ENCODE results near the gene RHOJ. TPM values are rescaled to one million over a fixed set of nuclear protein-coding genes. Genes with fewer than 3 reads are reported as not detected.
"Not testable (repeated sequence)": the region's sequence is repeated elsewhere in the genome, so short reads cannot be mapped to it uniquely, and the experiment has no call there.

RHOJ gene
- polyA plus RNA-seq, 3 donors = not detected

GRCh38 chr14:63277591-63278183 lies 73.4 kb downstream of the RHOJ start:
- intact Hi-C loops (cut with micrococcal nuclease) = no loop called here
- no peak overlapping the region for H3K4me2 ChIP-seq (replicated peaks; ENCODE audit: extremely low read depth, low read length, poor library complexity, severe bottlenecking)
- TF ChIP-seq, protein P1, sequence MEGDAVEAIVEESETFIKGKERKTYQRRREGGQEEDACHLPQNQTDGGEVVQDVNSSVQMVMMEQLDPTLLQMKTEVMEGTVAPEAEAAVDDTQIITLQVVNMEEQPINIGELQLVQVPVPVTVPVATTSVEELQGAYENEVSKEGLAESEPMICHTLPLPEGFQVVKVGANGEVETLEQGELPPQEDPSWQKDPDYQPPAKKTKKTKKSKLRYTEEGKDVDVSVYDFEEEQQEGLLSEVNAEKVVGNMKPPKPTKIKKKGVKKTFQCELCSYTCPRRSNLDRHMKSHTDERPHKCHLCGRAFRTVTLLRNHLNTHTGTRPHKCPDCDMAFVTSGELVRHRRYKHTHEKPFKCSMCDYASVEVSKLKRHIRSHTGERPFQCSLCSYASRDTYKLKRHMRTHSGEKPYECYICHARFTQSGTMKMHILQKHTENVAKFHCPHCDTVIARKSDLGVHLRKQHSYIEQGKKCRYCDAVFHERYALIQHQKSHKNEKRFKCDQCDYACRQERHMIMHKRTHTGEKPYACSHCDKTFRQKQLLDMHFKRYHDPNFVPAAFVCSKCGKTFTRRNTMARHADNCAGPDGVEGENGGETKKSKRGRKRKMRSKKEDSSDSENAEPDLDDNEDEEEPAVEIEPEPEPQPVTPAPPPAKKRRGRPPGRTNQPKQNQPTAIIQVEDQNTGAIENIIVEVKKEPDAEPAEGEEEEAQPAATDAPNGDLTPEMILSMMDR (IDR thresholded peaks at IDR 0.05) = no peak
- H3K9me3 Mint-ChIP-seq = no peaks in the 10 kb centered on the region
- H3K4me3 Mint-ChIP-seq = no peak overlapping the region
- no peak overlapping the region for H3K27ac ChIP-seq (ENCODE audit: low read depth in 1 of 2, low read length in 2 of 2)
- no CpG with 5 or more reads among the region's 2 CpGs for WGBS (ENCODE audit: insufficient coverage)
- H4K20me1 ChIP-seq (ENCODE audit: insufficient read depth, low read length) = no peaks in the 10 kb centered on the region
- H3K27me3 Mint-ChIP-seq (ENCODE audit: low read depth in 3 of 3) = peaks cover 0 to 5% (median 5%) of the 10 kb centered on the region in 3 donors
- no peak overlapping the region for H3K4me3 ChIP-seq (replicated peaks in 1 of 3; ENCODE audit: low read depth in 2 of 3, low read length in 3 of 3)
- H3K9me3 ChIP-seq (replicated peaks in 1 of 2; ENCODE audit: control insufficient read depth in 1 of 2, insufficient read depth in 1 of 2, low read length in 2 of 2) = no peaks in the 10 kb centered on the region
- no peak for DNase-seq
- no peaks in the 10 kb centered on the region for H3K36me3 Mint-ChIP-seq
- no peak overlapping the region for H3K9ac ChIP-seq (ENCODE audit: insufficient read depth, low read length, poor library complexity, severe bottlenecking)
- H3K4me1 ChIP-seq (ENCODE audit: control insufficient read depth in 1 of 2, insufficient read depth in 2 of 2, low read length in 2 of 2) = no peaks in the 10 kb centered on the region
- H2AFZ ChIP-seq (ENCODE audit: insufficient read depth, low read depth, low read length, poor library complexity, severe bottlenecking) = no peak overlapping the region
- H3K4me1 Mint-ChIP-seq = no peaks in the 10 kb centered on the region
- no peak overlapping the region for H3K27ac Mint-ChIP-seq
- no peaks in the 10 kb centered on the region for H3K27me3 ChIP-seq (ENCODE audit: control insufficient read depth in 2 of 2, insufficient read depth in 2 of 2, low read length in 2 of 2)
- H3K36me3 ChIP-seq (replicated peaks in 1 of 2; ENCODE audit: control insufficient read depth in 1 of 2, insufficient read depth in 2 of 2, low read length in 2 of 2) = no peaks in the 10 kb centered on the region
- no peaks in the 10 kb centered on the region for H3K79me2 ChIP-seq (ENCODE audit: insufficient read depth, low read length)

- intact Hi-C loops (cut with micrococcal nuclease); H3K4me2 ChIP-seq (replicated peaks; ENCODE audit: extremely low read depth, low read length, poor library complexity, severe bottlenecking); H3K27ac ChIP-seq (ENCODE audit: low read depth in 1 of 2, low read length in 2 of 2); H3K36me3 ChIP-seq (replicated peaks in 1 of 2; ENCODE audit: control insufficient read depth in 1 of 2, insufficient read depth in 2 of 2, low read length in 2 of 2); H3K4me1 ChIP-seq (ENCODE audit: control insufficient read depth in 1 of 2, insufficient read depth in 2 of 2, low read length in 2 of 2); H3K9me3 ChIP-seq (replicated peaks in 1 of 2; ENCODE audit: control insufficient read depth in 1 of 2, insufficient read depth in 1 of 2, low read length in 2 of 2); H3K9me3 Mint-ChIP-seq; H3K27me3 ChIP-seq (ENCODE audit: control insufficient read depth in 2 of 2, insufficient read depth in 2 of 2, low read length in 2 of 2); H3K4me1 Mint-ChIP-seq; H3K9ac ChIP-seq (ENCODE audit: insufficient read depth, low read length, poor library complexity, severe bottlenecking); H3K79me2 ChIP-seq (ENCODE audit: insufficient read depth, low read length); H4K20me1 ChIP-seq (ENCODE audit: insufficient read depth, low read length); H3K27ac Mint-ChIP-seq; H2AFZ ChIP-seq (ENCODE audit: insufficient read depth, low read depth, low read length, poor library complexity, severe bottlenecking); H3K36me3 Mint-ChIP-seq; H3K4me3 ChIP-seq (replicated peaks in 1 of 3; ENCODE audit: low read depth in 2 of 3, low read length in 3 of 3); DNase-seq; H3K27me3 Mint-ChIP-seq (ENCODE audit: low read depth in 3 of 3): not testable (repeated sequence)
- 93% methylated on average over 3 of the region's 4 CpGs for WGBS (ENCODE audit: insufficient coverage)
- H3K4me3 Mint-ChIP-seq = peak overlapping the region in 1 of 2 donors; percentile 22
Observed at GRCh38 chr14:63279933-63280332, 75.7 kb downstream of the RHOJ start.

Data from CD14-positive monocyte (primary cell).